HCT116 (cell line): ENCODE data around the gene MYO10. TPM values are rescaled to one million over a fixed set of nuclear protein-coding genes. Genes with fewer than 3 reads are reported as not detected.

Experiments
- ATAC-seq: fragments of 200-7000 bp; cut with Tn5 transposase; 2 replicates; pipeline ENCODE4 v1.9.1; 2020; ENCODE audit warnings: mild to moderate bottlenecking, moderate library complexity
- BruUV-seq: library from RNA; stranded (reverse); fragments of 400-500 nt; replicated peaks from 2 replicates; lab custom pipeline; 2021; lab: Mats Ljungman, UMichigan
- CTCF ChIA-PET: fragments of 300-600 bp; sonication (Branson Sonifier 250); formaldehyde crosslinking; loops from one replicate; lab custom pipeline; 2021; ENCODE audit warnings: antibody characterized with exemption; lab: Charles Lee
- POLR2A ChIA-PET: fragments of 300-600, 350-600 bp; sonication (Branson Sonifier 250); formaldehyde crosslinking; loops from one replicate; lab custom pipeline; 2021; ENCODE audit warnings: antibody characterized with exemption; lab: Charles Lee
- RAD21 ChIA-PET, 2 experiments: fragments of 300-600 bp; sonication (Branson Sonifier 250); formaldehyde crosslinking; loops; one replicate each; lab custom pipeline; 2023; ENCODE audit warnings: low total read pairs in 2 of 2; ENCODE audit not compliant: uncharacterized antibody in 2 of 2, unreplicated experiment in 2 of 2, low non-redundant PET in 1 of 2; lab: Charles Lee
- DNase-seq: peaks from one replicate; pipeline ENCODE4 v3.0.0-alpha.2; 2010; ENCODE audit warnings: low read depth, low spot score
- H2AFZ ChIP-seq: fragments of 200-600 bp; shearing (Covaris generic), sonication (generic); 2 replicates; pipeline ENCODE4 v1.6.1; 2017; ENCODE audit warnings: low read depth, mixed run types, mixed read lengths, antibody characterized with exemption, low read length; ENCODE audit not compliant: poor library complexity, severe bottlenecking
- H3K27ac ChIP-seq: 2 replicates; pipeline ENCODE4 v1.5.1; 2012; ENCODE audit warnings: low read depth, low read length
- H3K27me3 ChIP-seq: fragments of 200-600 bp; sonication (generic); 2 replicates; pipeline ENCODE4 v1.6.1; 2016; ENCODE audit warnings: mixed run types, low read length, mixed read lengths; ENCODE audit not compliant: insufficient read depth
- H3K36me3 ChIP-seq, 2 experiments: fragments of 200-500 bp in 1 of 2; fragments of 200-600 bp in 1 of 2; sonication (Bioruptor generic) in 1 of 2; sonication (generic) in 1 of 2; 2 replicates each; pipeline versions ENCODE4 v1.5.1 to v1.6.1; 2014 to 2016; ENCODE audit warnings: low read length in 2 of 2, inconsistent platforms in 1 of 2, mixed read lengths in 1 of 2, mixed run types in 1 of 2; ENCODE audit not compliant: insufficient read depth in 2 of 2, control insufficient read depth in 1 of 2
- H3K4me1 ChIP-seq, 2 experiments: fragments of 200-600 bp in 1 of 2; sonication (generic) in 1 of 2; 2 replicates each; pipeline versions ENCODE4 v1.5.1 to v1.6.1; 2012 to 2017; ENCODE audit warnings: low read length in 2 of 2, inconsistent platforms in 1 of 2, mild to moderate bottlenecking in 1 of 2, mixed read lengths in 1 of 2, mixed run types in 1 of 2, moderate library complexity in 1 of 2; ENCODE audit not compliant: insufficient read depth in 2 of 2, control insufficient read depth in 1 of 2
- H3K4me2 ChIP-seq: fragments of 200-600 bp; sonication (generic); 2 replicates; pipeline ENCODE4 v1.6.1; 2017; ENCODE audit warnings: mixed run types, low read length, mixed read lengths
- H3K4me3 ChIP-seq, 2 experiments: fragments of 200-600 bp in 1 of 2; sonication (generic) in 1 of 2; replicated peaks in 1 of 2; 2 replicates each; pipeline ENCODE4 v1.5.1; 2011 to 2016; ENCODE audit warnings: low read length in 2 of 2, control low read depth in 1 of 2, low read depth in 1 of 2, mild to moderate bottlenecking in 1 of 2, mixed read lengths in 1 of 2, mixed run types in 1 of 2
- H3K79me2 ChIP-seq: fragments of 200-600 bp; sonication (generic); 2 replicates; pipeline ENCODE4 v1.6.1; 2017; ENCODE audit warnings: mild to moderate bottlenecking, mixed run types, low read length, moderate library complexity, mixed read lengths; ENCODE audit not compliant: insufficient read depth
- H3K9ac ChIP-seq: fragments of 200-600 bp; sonication (generic); 2 replicates; pipeline ENCODE4 v1.6.1; 2016; ENCODE audit warnings: low read length, mixed read lengths
- H3K9me2 ChIP-seq: fragments of 200-600 bp; sonication (generic), shearing (Covaris generic); 2 replicates; pipeline ENCODE4 v1.6.1; 2017; ENCODE audit warnings: mixed run types, mild to moderate bottlenecking, moderate library complexity; ENCODE audit not compliant: insufficient read depth
- H3K9me3 ChIP-seq, 2 experiments: fragments of 200-500 bp in 1 of 2; fragments of 200-600 bp in 1 of 2; sonication (Bioruptor generic) in 1 of 2; sonication (generic) in 1 of 2; 2 replicates each; pipeline ENCODE4 v1.6.1; 2014 to 2017; ENCODE audit warnings: low read length in 2 of 2, mixed read lengths in 2 of 2, inconsistent platforms in 1 of 2, low read depth in 1 of 2, mild to moderate bottlenecking in 1 of 2, mixed run types in 1 of 2, moderate library complexity in 1 of 2; ENCODE audit not compliant: control insufficient read depth in 1 of 2, insufficient read depth in 1 of 2
- H4K20me1 ChIP-seq: fragments of 200-600 bp; sonication (generic), shearing (Covaris generic); 2 replicates; pipeline ENCODE4 v1.6.1; 2017; ENCODE audit warnings: mixed run types, mild to moderate bottlenecking, moderate library complexity; ENCODE audit not compliant: insufficient read depth
- CBX3 ChIP-seq: IDR thresholded peaks from 2 replicates; pipeline ENCODE4 v1.6.1; 2012; ENCODE audit warnings: low read depth
- CEBPB ChIP-seq: IDR thresholded peaks from 2 replicates; pipeline ENCODE4 v1.6.1; 2012; ENCODE audit warnings: low read depth
- ELF1 ChIP-seq: IDR thresholded peaks from 2 replicates; pipeline ENCODE4 v1.6.1; 2012; ENCODE audit warnings: low read depth, borderline replicate concordance
- EZH2 ChIP-seq: fragments of 200-600 bp; sonication (generic); IDR thresholded peaks from 2 replicates; pipeline ENCODE4 v1.6.1; 2017; ENCODE audit warnings: antibody characterized with exemption, mixed run types
- EZH2phosphoT487 ChIP-seq: fragments of 200-600 bp; IDR thresholded peaks from 2 replicates; pipeline ENCODE4 v1.6.1; 2018; ENCODE audit warnings: antibody characterized with exemption, borderline replicate concordance
- FOSL1 ChIP-seq: IDR thresholded peaks from 2 replicates; pipeline ENCODE4 v1.6.1; 2012; ENCODE audit warnings: low read depth
- POLR2A ChIP-seq: IDR thresholded peaks from 2 replicates; pipeline ENCODE4 v1.7.0; 2011; ENCODE audit warnings: borderline replicate concordance; ENCODE audit not compliant: insufficient read depth, insufficient read length; ENCODE audit errors: extremely low read depth
- POLR2AphosphoS5 ChIP-seq: IDR thresholded peaks from 2 replicates; pipeline ENCODE4 v1.6.1; 2011; ENCODE audit warnings: mild to moderate bottlenecking, low read depth, low read length, moderate library complexity
- RAD21 ChIP-seq: IDR thresholded peaks from 2 replicates; pipeline ENCODE4 v1.6.1; 2012; ENCODE audit warnings: low read depth, mild to moderate bottlenecking
- SIN3A ChIP-seq: IDR thresholded peaks from 2 replicates; pipeline ENCODE4 v1.6.1; 2012; ENCODE audit warnings: low read depth
- SRF ChIP-seq: IDR thresholded peaks from 2 replicates; pipeline ENCODE4 v1.6.1; 2012; ENCODE audit warnings: low read depth
- TCF7L2 ChIP-seq: IDR thresholded peaks from 2 replicates; pipeline ENCODE4 v1.7.0; 2011; ENCODE audit warnings: borderline replicate concordance, inconsistent platforms; ENCODE audit not compliant: insufficient read depth, insufficient read length; ENCODE audit errors: extremely low read depth
- ZNF274 ChIP-seq: fragments of 200-500 bp; sonication (Bioruptor generic); IDR thresholded peaks from 2 replicates; pipeline ENCODE4 v1.6.1; 2014; ENCODE audit warnings: mild to moderate bottlenecking, low read depth, low read length, inconsistent platforms
- intact Hi-C: fragments of 100-400 bp; cut with micrococcal nuclease; formaldehyde crosslinking; loops from 2 replicates; pipeline ENCODE4 v1.10.0; 2022
- total RNA-seq: library from RNA; stranded (reverse); gene quantifications from one replicate; pipeline ENCODE4 v1.2.1, GENCODE V29; 2021; ENCODE audit not compliant: unreplicated experiment
- TF ChIP-seq, protein P1 (sequence below): IDR thresholded peaks from 2 replicates; pipeline ENCODE4 v1.6.1; 2012
- TF ChIP-seq, protein P2 (sequence below): IDR thresholded peaks from 2 replicates; pipeline ENCODE4 v1.6.1; 2012
- TF ChIP-seq, protein P3 (sequence below), 3 experiments: fragments of 200-600 bp in 1 of 3; sonication (generic) in 1 of 3; IDR thresholded peaks in 2 of 3; conservative IDR thresholded peaks in 1 of 3; 2 replicates each; pipeline ENCODE4 v1.5.1; 2012 to 2017; ENCODE audit warnings: low read depth in 2 of 3, low read length in 2 of 3, antibody characterized with exemption in 1 of 3, borderline replicate concordance in 1 of 3, control low read depth in 1 of 3, mild to moderate bottlenecking in 1 of 3, mixed read lengths in 1 of 3, mixed run types in 1 of 3, moderate library complexity in 1 of 3; ENCODE audit not compliant: insufficient read depth in 1 of 3

The MYO10 gene
- total RNA-seq, 1 experiment from 2014 or later, result 34.9 TPM

DNA sequence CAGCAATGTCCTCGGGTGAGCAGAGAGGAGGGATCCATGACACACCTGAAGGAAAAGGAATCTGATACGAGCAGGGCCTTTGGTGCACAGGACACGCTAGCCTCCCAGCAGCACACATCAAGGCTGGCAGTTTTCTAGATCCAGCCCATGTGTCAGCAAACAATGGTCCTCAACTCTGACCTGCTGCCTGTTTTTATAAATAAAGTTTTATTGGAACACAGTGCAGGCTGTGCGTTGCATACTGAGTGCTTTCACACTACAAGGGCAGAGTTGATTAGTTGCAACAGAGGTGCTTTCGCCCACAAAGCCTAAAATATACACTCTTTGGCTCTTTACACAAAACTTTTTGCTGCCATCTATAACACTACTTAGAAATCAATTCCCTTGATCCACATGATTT lies 147.1 kb downstream of the MYO10 start:
- no peaks in the 10 kb centered on the region for H3K36me3 ChIP-seq
- no peaks in the 10 kb centered on the region for H3K27me3 ChIP-seq
- H2AFZ ChIP-seq, result no peak overlapping the region
- no peaks in the 10 kb centered on the region for H3K4me1 ChIP-seq
- BruUV-seq, result no TSS peak
- DNase-seq, result no peak
- POLR2A ChIA-PET, result no interaction called here
- H3K4me3 ChIP-seq, result no peak overlapping the region
- no peak overlapping the region for H3K27ac ChIP-seq
- H3K79me2 ChIP-seq, result peaks cover 12% of the 10 kb centered on the region; the same call in 1 of the 2 replicates
- no peak overlapping the region for H3K9ac ChIP-seq
- H3K9me2 ChIP-seq, result no peaks in the 10 kb centered on the region
- CTCF ChIA-PET, result no interaction called here
- no peaks in the 10 kb centered on the region for H4K20me1 ChIP-seq
- intact Hi-C loops, result no loop called here
- RAD21 ChIA-PET, result no interaction called here
- no peak for ATAC-seq
- no peak for TF ChIP-seq CEBPB
- no peak for TF ChIP-seq TCF7L2
- TF ChIP-seq, protein P1, sequence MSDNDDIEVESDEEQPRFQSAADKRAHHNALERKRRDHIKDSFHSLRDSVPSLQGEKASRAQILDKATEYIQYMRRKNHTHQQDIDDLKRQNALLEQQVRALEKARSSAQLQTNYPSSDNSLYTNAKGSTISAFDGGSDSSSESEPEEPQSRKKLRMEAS, result no peak
- TF ChIP-seq ELF1, result no peak
- TF ChIP-seq CBX3, result no peak
- H3K4me2 ChIP-seq, result no peak overlapping the region
- H3K9me3 ChIP-seq, result no peaks in the 10 kb centered on the region

DNA sequence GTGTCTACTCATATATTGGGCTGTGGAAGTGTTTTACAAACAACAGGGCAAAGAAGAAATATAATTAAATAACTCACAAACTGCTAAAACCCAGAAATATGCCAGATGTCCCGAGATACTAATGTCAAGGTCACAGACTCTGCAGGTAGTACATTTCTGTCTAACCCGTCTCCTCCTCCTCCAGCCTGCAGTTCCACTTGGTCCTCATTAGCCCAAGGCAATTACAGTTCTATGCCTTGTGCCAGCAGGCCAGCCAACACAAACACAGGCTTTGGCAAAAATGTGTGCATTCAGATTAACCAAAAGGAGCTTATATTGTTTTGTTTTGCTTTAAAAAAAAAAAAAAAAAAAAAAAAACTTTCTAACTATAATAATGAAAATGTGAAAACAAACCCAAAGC lies 148.8 kb downstream of the MYO10 start:
- CTCF ChIA-PET, result interaction anchor here (1.1 to 2.0 kb wide), 2 partner anchors 345 to 402 kb away, joined by 4 to 10 read pairs; no protein-coding TSS in a partner anchor
- H3K4me1 ChIP-seq, result no peaks in the 10 kb centered on the region
- ATAC-seq, result no peak
- peaks cover 12% of the 10 kb centered on the region; the same call in 1 of the 2 replicates for H3K79me2 ChIP-seq
- H3K4me2 ChIP-seq, result no peak overlapping the region
- H3K9me3 ChIP-seq, result no peaks in the 10 kb centered on the region
- H3K9me2 ChIP-seq, result no peaks in the 10 kb centered on the region
- H3K36me3 ChIP-seq, result no peaks in the 10 kb centered on the region
- DNase-seq, result no peak
- POLR2A ChIA-PET, result no interaction called here
- RAD21 ChIA-PET, result no interaction called here
- intact Hi-C loops, result no loop called here
- BruUV-seq, result no TSS peak
- no peak overlapping the region for H2AFZ ChIP-seq
- H3K27me3 ChIP-seq, result no peaks in the 10 kb centered on the region
- no peaks in the 10 kb centered on the region for H4K20me1 ChIP-seq
- H3K27ac ChIP-seq, result no peak overlapping the region
- H3K9ac ChIP-seq, result no peak overlapping the region
- H3K4me3 ChIP-seq, result no peak overlapping the region
- TF ChIP-seq ELF1 (no peak), CBX3 (no peak), TCF7L2 (no peak), ZNF274 (no peak), SIN3A (no peak), RAD21 (no peak), POLR2A (no peak), FOSL1 (no peak), CEBPB (no peak), SRF (no peak), POLR2AphosphoS5 (no peak), EZH2 (no peak), EZH2phosphoT487 (no peak)
- TF ChIP-seq, protein P1, result no peak
- TF ChIP-seq, protein P2, sequence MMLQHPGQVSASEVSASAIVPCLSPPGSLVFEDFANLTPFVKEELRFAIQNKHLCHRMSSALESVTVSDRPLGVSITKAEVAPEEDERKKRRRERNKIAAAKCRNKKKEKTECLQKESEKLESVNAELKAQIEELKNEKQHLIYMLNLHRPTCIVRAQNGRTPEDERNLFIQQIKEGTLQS, result no peak
- TF ChIP-seq, protein P3, sequence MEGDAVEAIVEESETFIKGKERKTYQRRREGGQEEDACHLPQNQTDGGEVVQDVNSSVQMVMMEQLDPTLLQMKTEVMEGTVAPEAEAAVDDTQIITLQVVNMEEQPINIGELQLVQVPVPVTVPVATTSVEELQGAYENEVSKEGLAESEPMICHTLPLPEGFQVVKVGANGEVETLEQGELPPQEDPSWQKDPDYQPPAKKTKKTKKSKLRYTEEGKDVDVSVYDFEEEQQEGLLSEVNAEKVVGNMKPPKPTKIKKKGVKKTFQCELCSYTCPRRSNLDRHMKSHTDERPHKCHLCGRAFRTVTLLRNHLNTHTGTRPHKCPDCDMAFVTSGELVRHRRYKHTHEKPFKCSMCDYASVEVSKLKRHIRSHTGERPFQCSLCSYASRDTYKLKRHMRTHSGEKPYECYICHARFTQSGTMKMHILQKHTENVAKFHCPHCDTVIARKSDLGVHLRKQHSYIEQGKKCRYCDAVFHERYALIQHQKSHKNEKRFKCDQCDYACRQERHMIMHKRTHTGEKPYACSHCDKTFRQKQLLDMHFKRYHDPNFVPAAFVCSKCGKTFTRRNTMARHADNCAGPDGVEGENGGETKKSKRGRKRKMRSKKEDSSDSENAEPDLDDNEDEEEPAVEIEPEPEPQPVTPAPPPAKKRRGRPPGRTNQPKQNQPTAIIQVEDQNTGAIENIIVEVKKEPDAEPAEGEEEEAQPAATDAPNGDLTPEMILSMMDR (IDR thresholded peaks at IDR 0.05 in 2 of 3, conservative IDR thresholded peaks at IDR 0.05 in 1 of 3; ENCODE audit: borderline replicate concordance in 1 of 3, insufficient read depth in 1 of 3, low read depth in 2 of 3, low read length in 2 of 3), result no peak
